Measurements from ENCODE around the gene COX6A1. TPM values are rescaled to one million over a fixed set of nuclear protein-coding genes. Genes with fewer than 3 reads are reported as not detected.

COX6A1 gene
- total RNA-seq, 6 experiments from 2014 or later: 229 to 625 (median 292) TPM

GRCh38 chr12:120404271-120404670, 33.6 kb upstream of the COX6A1 start:
- H3K36me3 ChIP-seq: no peaks in the 10 kb centered on the region
- no peak overlapping the region for H3K4me3 ChIP-seq
- H3K27ac ChIP-seq: no peak overlapping the region
- DNase-seq (no peak), ATAC-seq (no peak)
- 83% methylated on average over 1 of the region's 1 CpG for WGBS (ENCODE audit: insufficient coverage, low coverage, low lambda C conversion rate, missing lambda C conversion rate)
- H3K4me1 ChIP-seq: no peaks in the 10 kb centered on the region
- no peaks in the 10 kb centered on the region for H3K9me3 ChIP-seq
- TF ChIP-seq CTCF (IDR thresholded peaks at IDR 0.05) (no peak), POLR2A (IDR thresholded peaks at IDR 0.05) (no peak)
- intact Hi-C loops (cut with DNase I): no loop called here
- H3K27me3 ChIP-seq: no peaks in the 10 kb centered on the region

GRCh38 chr12:120406069-120406468, 31.8 kb upstream of the COX6A1 start:
- no peaks in the 10 kb centered on the region for H3K4me1 ChIP-seq
- no peak for ATAC-seq
- H3K9me3 ChIP-seq: no peaks in the 10 kb centered on the region
- no peak overlapping the region for H3K27ac ChIP-seq
- TF ChIP-seq CTCF (IDR thresholded peaks at IDR 0.05) (no peak), POLR2A (IDR thresholded peaks at IDR 0.05) (no peak)
- no peak overlapping the region for H3K4me3 ChIP-seq
- H3K36me3 ChIP-seq: no peaks in the 10 kb centered on the region
- WGBS (ENCODE audit: insufficient coverage, low coverage, low lambda C conversion rate, missing lambda C conversion rate): 89% methylated on average over 3 of the region's 3 CpGs
- H3K27me3 ChIP-seq: no peaks in the 10 kb centered on the region
- no peak for DNase-seq
- intact Hi-C loops (cut with DNase I): no loop called here

- Histone ChIP-seq H3K27me3 (no peaks in the 10 kb centered on the region), H3K36me3 (no peaks in the 10 kb centered on the region), H3K4me3 (no peak overlapping the region), H3K27ac (no peak overlapping the region), H3K4me1 (no peaks in the 10 kb centered on the region), H3K9me3 (no peaks in the 10 kb centered on the region)
- 73% methylated on average over 3 of the region's 3 CpGs for WGBS (ENCODE audit: insufficient coverage, low coverage, low lambda C conversion rate, missing lambda C conversion rate)
- TF ChIP-seq POLR2A (IDR thresholded peaks at IDR 0.05) (no peak), CTCF (IDR thresholded peaks at IDR 0.05) (no peak)
- intact Hi-C loops (cut with DNase I): no loop called here
- ATAC-seq: no peak
- no peak for DNase-seq
Measured at GRCh38 chr12:120406553-120406952, 31.4 kb upstream of the COX6A1 start.

DNA sequence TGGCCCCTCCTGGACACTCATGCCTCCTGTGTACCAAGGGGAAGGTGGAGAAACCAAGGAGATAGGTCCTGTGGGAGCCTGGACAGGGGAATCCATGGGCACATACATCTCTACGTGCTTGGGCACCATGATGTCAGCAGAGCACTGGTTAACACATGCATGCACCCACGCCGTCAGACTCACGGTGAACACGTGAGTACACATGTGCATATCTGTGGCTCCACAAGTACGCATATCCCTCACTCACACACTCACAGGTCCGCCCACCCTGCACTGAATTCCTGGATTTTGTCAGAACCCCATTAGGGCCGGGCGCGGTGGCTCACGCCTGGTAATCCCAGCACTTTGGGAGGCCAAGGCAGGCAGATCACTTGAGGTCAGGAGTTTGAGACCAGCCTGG, 29.1 kb upstream of the COX6A1 start:
- Histone ChIP-seq H3K36me3 (no peaks in the 10 kb centered on the region), H3K9me3 (no peaks in the 10 kb centered on the region), H3K4me1 (no peaks in the 10 kb centered on the region), H3K27me3 (no peaks in the 10 kb centered on the region), H3K4me3 (no peak overlapping the region), H3K27ac (no peak overlapping the region)
- 80% methylated on average over 1 of the region's 11 CpGs for WGBS (ENCODE audit: insufficient coverage, low coverage, low lambda C conversion rate, missing lambda C conversion rate)
- DNase-seq: no peak
- TF ChIP-seq CTCF (IDR thresholded peaks at IDR 0.05) (no peak), POLR2A (IDR thresholded peaks at IDR 0.05) (no peak)
- ATAC-seq: no peak
- intact Hi-C loops (cut with DNase I): no loop called here

- TF ChIP-seq POLR2A (IDR thresholded peaks at IDR 0.05): no peak
- TF ChIP-seq CTCF (IDR thresholded peaks at IDR 0.05): no peak
- 81% methylated on average over 7 of the region's 7 CpGs for WGBS (ENCODE audit: insufficient coverage, low coverage, low lambda C conversion rate, missing lambda C conversion rate)
- ATAC-seq (no peak), DNase-seq (no peak)
- no peaks in the 10 kb centered on the region for H3K4me1 ChIP-seq
- H3K9me3 ChIP-seq: no peaks in the 10 kb centered on the region
- H3K27me3 ChIP-seq: no peaks in the 10 kb centered on the region
- intact Hi-C loops (cut with DNase I): no loop called here
- no peak overlapping the region for H3K27ac ChIP-seq
- H3K36me3 ChIP-seq: no peaks in the 10 kb centered on the region
- H3K4me3 ChIP-seq: no peak overlapping the region
Measured at GRCh38 chr12:120412421-120412820, 25.5 kb upstream of the COX6A1 start.
